ENCODE results near the gene STXBP6. TPM values are rescaled to one million over a fixed set of nuclear protein-coding genes. Genes with fewer than 3 reads are reported as not detected.

STXBP6 gene
- total RNA-seq, 2 experiments from 2014 or later = not detected

- intact Hi-C loops (cut with DNase I, micrococcal nuclease) = no loop called here
- Mint-ChIP-seq H3K36me3 (ENCODE audit: low read depth) (no peaks in the 10 kb centered on the region), H3K27ac (no peak overlapping the region), H3K4me3 (no peak overlapping the region), H3K4me1 (ENCODE audit: low read depth) (no peaks in the 10 kb centered on the region), H3K27me3 (peaks cover 53% of the 10 kb centered on the region), H3K9me3 (no peaks in the 10 kb centered on the region)
- no peaks in the 10 kb centered on the region for H3K36me3 ChIP-seq (ENCODE audit: insufficient read depth, low read length)
- H3K4me1 ChIP-seq (ENCODE audit: insufficient read depth, low read length) = no peaks in the 10 kb centered on the region
- DNase-seq (no peak), ATAC-seq (ENCODE audit: poor library complexity) (no peak)
- no peaks in the 10 kb centered on the region for H3K9me3 ChIP-seq (ENCODE audit: control insufficient read depth in 1 of 2, insufficient read depth in 1 of 2, low read length in 2 of 2)
- ChIA-PET POLR2A (no interaction called here), CTCF (no interaction called here)
- peaks cover 5 to 7% of the 10 kb centered on the region in 2 experiments for H3K27me3 ChIP-seq (ENCODE audit: control insufficient read depth in 1 of 2, insufficient read depth in 2 of 2, low read length in 2 of 2)
- H3K27ac ChIP-seq (ENCODE audit: low read depth in 1 of 2, low read length in 2 of 2) = no peak overlapping the region
- no peak overlapping the region for H3K4me3 ChIP-seq (ENCODE audit: low read length)
- TF ChIP-seq CTCF (IDR thresholded peaks at IDR 0.05) = no peak
Measured at GRCh38 chr14:25090256-25090655, 40.3 kb upstream of the STXBP6 start.

- Mint-ChIP-seq H3K4me1 (ENCODE audit: low read depth) (no peaks in the 10 kb centered on the region), H3K27ac (no peak overlapping the region), H3K36me3 (ENCODE audit: low read depth) (no peaks in the 10 kb centered on the region), H3K9me3 (no peaks in the 10 kb centered on the region), H3K4me3 (no peak overlapping the region), H3K27me3 (peaks cover 45% of the 10 kb centered on the region)
- no peaks in the 10 kb centered on the region for H3K4me1 ChIP-seq (ENCODE audit: insufficient read depth, low read length)
- POLR2A ChIA-PET = no interaction called here
- no peak for TF ChIP-seq CTCF (IDR thresholded peaks at IDR 0.05)
- H3K36me3 ChIP-seq (ENCODE audit: insufficient read depth, low read length) = no peaks in the 10 kb centered on the region
- no peak for DNase-seq
- intact Hi-C loops (cut with DNase I, micrococcal nuclease) = no loop called here
- no peaks in the 10 kb centered on the region for H3K9me3 ChIP-seq (ENCODE audit: control insufficient read depth in 1 of 2, insufficient read depth in 1 of 2, low read length in 2 of 2)
- H3K27me3 ChIP-seq (ENCODE audit: control insufficient read depth in 1 of 2, insufficient read depth in 2 of 2, low read length in 2 of 2) = peaks cover 4 to 5% of the 10 kb centered on the region in 2 experiments
- no peak for ATAC-seq (ENCODE audit: poor library complexity)
- CTCF ChIA-PET = no interaction called here
- H3K27ac ChIP-seq (ENCODE audit: low read depth in 1 of 2, low read length in 2 of 2) = no peak overlapping the region
- no peak overlapping the region for H3K4me3 ChIP-seq (ENCODE audit: low read length)
Measured at GRCh38 chr14:25089496-25089895, 39.5 kb upstream of the STXBP6 start.

- Mint-ChIP-seq H3K27ac (no peak overlapping the region), H3K4me3 (no peak overlapping the region), H3K27me3 (peaks cover 48% of the 10 kb centered on the region), H3K4me1 (ENCODE audit: low read depth) (no peaks in the 10 kb centered on the region), H3K9me3 (no peaks in the 10 kb centered on the region), H3K36me3 (ENCODE audit: low read depth) (no peaks in the 10 kb centered on the region)
- ChIA-PET CTCF (no interaction called here), POLR2A (no interaction called here)
- H3K27me3 ChIP-seq (ENCODE audit: control insufficient read depth in 1 of 2, insufficient read depth in 2 of 2, low read length in 2 of 2) = peaks cover 3 to 7% of the 10 kb centered on the region in 2 experiments
- no peak for TF ChIP-seq CTCF (IDR thresholded peaks at IDR 0.05)
- intact Hi-C loops (cut with DNase I, micrococcal nuclease) = no loop called here
- H3K4me1 ChIP-seq (ENCODE audit: insufficient read depth, low read length) = no peaks in the 10 kb centered on the region
- H3K4me3 ChIP-seq (ENCODE audit: low read length) = no peak overlapping the region
- no peak overlapping the region for H3K27ac ChIP-seq (ENCODE audit: low read depth in 1 of 2, low read length in 2 of 2)
- H3K36me3 ChIP-seq (ENCODE audit: insufficient read depth, low read length) = no peaks in the 10 kb centered on the region
- DNase-seq (peak in 1 of 14 experiments; percentile 7), ATAC-seq (ENCODE audit: poor library complexity) (no peak)
- H3K9me3 ChIP-seq (ENCODE audit: control insufficient read depth in 1 of 2, insufficient read depth in 1 of 2, low read length in 2 of 2) = no peaks in the 10 kb centered on the region
Measured at GRCh38 chr14:25086821-25087396, 37.0 kb upstream of the STXBP6 start.

Data from CD4-positive, alpha-beta T cell (primary cell).